A673 (cell line): ENCODE data around the gene MAPKAP1.

ENCODE experiments used
- EZH2 ChIP-seq: fragments of 200-600 bp; sonication (generic); IDR thresholded peaks from 2 replicates; pipeline ENCODE4 v1.6.1; 2017; ENCODE audit warnings: borderline replicate concordance, low read depth, mild to moderate bottlenecking, mixed read lengths, antibody characterized with exemption, low read length; ENCODE audit not compliant: poor library complexity, severe bottlenecking
- TF ChIP-seq, protein P1 (sequence below): fragments of 300-800, 200-600 bp; sonication (generic); conservative IDR thresholded peaks from 2 replicates; pipeline ENCODE4 v1.5.1; 2017; ENCODE audit warnings: low read depth, mild to moderate bottlenecking, antibody characterized with exemption, low read length, moderate library complexity, mixed read lengths

DNA sequence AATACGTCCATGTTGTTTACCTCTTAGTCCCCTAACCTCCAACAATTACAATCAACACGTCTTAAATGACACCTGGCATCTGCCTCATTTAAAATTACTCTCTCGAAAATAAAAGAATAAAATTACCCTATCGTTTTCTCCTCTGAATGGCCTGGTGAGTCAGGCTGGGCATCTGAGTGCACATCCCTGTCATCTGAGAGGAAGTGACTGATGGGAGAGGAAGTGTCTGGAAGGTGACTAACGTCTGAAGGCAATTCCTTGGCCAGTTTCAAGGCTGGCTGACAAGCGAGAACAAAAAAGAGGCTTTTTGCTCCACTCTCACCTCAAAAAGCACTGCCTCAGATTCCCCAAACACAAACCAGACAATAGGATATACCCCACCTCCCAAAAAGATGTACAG is 57.7 kb downstream of the MAPKAP1 start:
- TF ChIP-seq EZH2 = no peak
- TF ChIP-seq, protein P1, sequence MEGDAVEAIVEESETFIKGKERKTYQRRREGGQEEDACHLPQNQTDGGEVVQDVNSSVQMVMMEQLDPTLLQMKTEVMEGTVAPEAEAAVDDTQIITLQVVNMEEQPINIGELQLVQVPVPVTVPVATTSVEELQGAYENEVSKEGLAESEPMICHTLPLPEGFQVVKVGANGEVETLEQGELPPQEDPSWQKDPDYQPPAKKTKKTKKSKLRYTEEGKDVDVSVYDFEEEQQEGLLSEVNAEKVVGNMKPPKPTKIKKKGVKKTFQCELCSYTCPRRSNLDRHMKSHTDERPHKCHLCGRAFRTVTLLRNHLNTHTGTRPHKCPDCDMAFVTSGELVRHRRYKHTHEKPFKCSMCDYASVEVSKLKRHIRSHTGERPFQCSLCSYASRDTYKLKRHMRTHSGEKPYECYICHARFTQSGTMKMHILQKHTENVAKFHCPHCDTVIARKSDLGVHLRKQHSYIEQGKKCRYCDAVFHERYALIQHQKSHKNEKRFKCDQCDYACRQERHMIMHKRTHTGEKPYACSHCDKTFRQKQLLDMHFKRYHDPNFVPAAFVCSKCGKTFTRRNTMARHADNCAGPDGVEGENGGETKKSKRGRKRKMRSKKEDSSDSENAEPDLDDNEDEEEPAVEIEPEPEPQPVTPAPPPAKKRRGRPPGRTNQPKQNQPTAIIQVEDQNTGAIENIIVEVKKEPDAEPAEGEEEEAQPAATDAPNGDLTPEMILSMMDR = no peak
